MM.1S (cell line): ENCODE data around the gene SPATA13.
"Not testable (repeated sequence)": the region's sequence is repeated elsewhere in the genome, so short reads cannot be mapped to it uniquely, and the experiment has no call there.

Source experiments
- DNase-seq: peaks from one replicate; pipeline ENCODE4 v3.0.0-alpha.2; 2015
- H2AFZ ChIP-seq: fragments of 300-600 bp; sonication (generic); 2 replicates; pipeline ENCODE4 v1.6.0; 2016; ENCODE audit warnings: antibody characterized with exemption, low read length
- H3F3A ChIP-seq: fragments of 300-600 bp; sonication (generic); 2 replicates; pipeline ENCODE4 v1.6.1; 2016; ENCODE audit warnings: mild to moderate bottlenecking, antibody characterized with exemption, low read length, moderate library complexity, mixed read lengths; ENCODE audit not compliant: insufficient read depth
- H3K27ac ChIP-seq: fragments of 300-600 bp; sonication (generic); 2 replicates; pipeline ENCODE4 v1.5.1; 2016; ENCODE audit warnings: mild to moderate bottlenecking, low read length
- H3K27me3 ChIP-seq: fragments of 300-600 bp; sonication (generic); replicated peaks from 2 replicates; pipeline ENCODE4 v1.6.0; 2016; ENCODE audit warnings: low read length; ENCODE audit not compliant: insufficient read depth
- H3K36me3 ChIP-seq: fragments of 300-600 bp; sonication (generic); replicated peaks from 2 replicates; pipeline ENCODE4 v1.6.1; 2016; ENCODE audit warnings: mild to moderate bottlenecking, low read length, mixed read lengths; ENCODE audit not compliant: insufficient read depth
- H3K4me1 ChIP-seq: fragments of 300-600 bp; sonication (generic); 2 replicates; pipeline ENCODE4 v1.6.1; 2016; ENCODE audit warnings: low read length, mixed read lengths
- H3K4me2 ChIP-seq: fragments of 300-600 bp; sonication (generic); 2 replicates; pipeline ENCODE4 v1.6.0; 2016; ENCODE audit warnings: low read depth, low read length
- H3K4me3 ChIP-seq: fragments of 300-600 bp; sonication (generic); 2 replicates; pipeline ENCODE4 v1.5.1; 2016; ENCODE audit warnings: low read length, mixed read lengths
- H3K79me2 ChIP-seq: fragments of 300-600 bp; sonication (generic); 2 replicates; pipeline ENCODE4 v1.6.1; 2016; ENCODE audit warnings: mixed run types, low read length, mixed read lengths
- H3K9ac ChIP-seq: fragments of 300-600 bp; sonication (generic); 2 replicates; pipeline ENCODE4 v1.6.1; 2016; ENCODE audit warnings: low read length, mixed read lengths
- H3K9me2 ChIP-seq: fragments of 300-600 bp; sonication (generic); replicated peaks from 2 replicates; pipeline ENCODE4 v1.6.1; 2016; ENCODE audit warnings: mild to moderate bottlenecking, low read length, mixed read lengths; ENCODE audit not compliant: insufficient read depth
- H3K9me3 ChIP-seq: fragments of 300-600 bp; sonication (generic); replicated peaks from 2 replicates; pipeline ENCODE4 v1.6.1; 2016; ENCODE audit warnings: mild to moderate bottlenecking, low read length, mixed read lengths; ENCODE audit not compliant: insufficient read depth
- H4K20me1 ChIP-seq: fragments of 300-600 bp; sonication (generic); 2 replicates; pipeline ENCODE4 v1.6.1; 2016; ENCODE audit warnings: mild to moderate bottlenecking, low read length, moderate library complexity, mixed read lengths; ENCODE audit not compliant: insufficient read depth
- EZH2 ChIP-seq: fragments of 300-600 bp; sonication (generic); optimal IDR thresholded peaks from 2 replicates; pipeline ENCODE3; 2017; ENCODE audit warnings: low read depth, mild to moderate bottlenecking, antibody characterized with exemption, low read length, mixed read lengths
- EZH2phosphoT487 ChIP-seq: fragments of 300-600 bp; sonication (generic); IDR thresholded peaks from 2 replicates; pipeline ENCODE4 v1.6.1; 2018; ENCODE audit warnings: antibody characterized with exemption, low read length
- TF ChIP-seq, protein P1 (sequence below): fragments of 300-600 bp; sonication (generic); IDR thresholded peaks from 2 replicates; pipeline ENCODE4 v1.5.1; 2016; ENCODE audit warnings: antibody characterized with exemption, low read length, mixed read lengths

Gene SPATA13

DNA sequence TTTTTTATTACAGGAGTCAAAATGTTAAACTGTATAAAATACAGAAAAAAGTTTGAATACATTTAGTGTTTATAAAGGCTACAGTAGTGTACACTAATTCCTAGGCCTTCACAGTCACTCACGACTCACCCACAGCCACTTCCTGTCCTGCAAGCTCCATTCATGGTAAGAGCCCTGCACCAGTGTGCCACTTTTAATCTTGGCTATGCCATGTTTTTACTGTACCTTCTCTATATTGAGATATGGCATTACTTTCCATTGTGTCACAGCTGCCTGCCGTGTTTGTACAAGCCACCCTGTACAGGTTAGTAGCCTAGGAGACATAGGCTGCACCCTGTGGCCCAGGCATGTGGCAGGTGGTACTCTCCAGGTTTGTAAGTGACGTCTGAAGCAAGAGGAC is 180.9 kb downstream of the SPATA13 start:
- H3K4me2 ChIP-seq, result no peak overlapping the region
- H4K20me1 ChIP-seq, result no peaks in the 10 kb centered on the region
- no peaks in the 10 kb centered on the region for H3K9me2 ChIP-seq
- H3K27ac ChIP-seq, result no peak overlapping the region
- H3K27me3 ChIP-seq, result no peaks in the 10 kb centered on the region
- no peak for TF ChIP-seq EZH2
- TF ChIP-seq EZH2phosphoT487, result no peak
- TF ChIP-seq, protein P1, sequence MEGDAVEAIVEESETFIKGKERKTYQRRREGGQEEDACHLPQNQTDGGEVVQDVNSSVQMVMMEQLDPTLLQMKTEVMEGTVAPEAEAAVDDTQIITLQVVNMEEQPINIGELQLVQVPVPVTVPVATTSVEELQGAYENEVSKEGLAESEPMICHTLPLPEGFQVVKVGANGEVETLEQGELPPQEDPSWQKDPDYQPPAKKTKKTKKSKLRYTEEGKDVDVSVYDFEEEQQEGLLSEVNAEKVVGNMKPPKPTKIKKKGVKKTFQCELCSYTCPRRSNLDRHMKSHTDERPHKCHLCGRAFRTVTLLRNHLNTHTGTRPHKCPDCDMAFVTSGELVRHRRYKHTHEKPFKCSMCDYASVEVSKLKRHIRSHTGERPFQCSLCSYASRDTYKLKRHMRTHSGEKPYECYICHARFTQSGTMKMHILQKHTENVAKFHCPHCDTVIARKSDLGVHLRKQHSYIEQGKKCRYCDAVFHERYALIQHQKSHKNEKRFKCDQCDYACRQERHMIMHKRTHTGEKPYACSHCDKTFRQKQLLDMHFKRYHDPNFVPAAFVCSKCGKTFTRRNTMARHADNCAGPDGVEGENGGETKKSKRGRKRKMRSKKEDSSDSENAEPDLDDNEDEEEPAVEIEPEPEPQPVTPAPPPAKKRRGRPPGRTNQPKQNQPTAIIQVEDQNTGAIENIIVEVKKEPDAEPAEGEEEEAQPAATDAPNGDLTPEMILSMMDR, result no peak
- H3K79me2 ChIP-seq, result no peaks in the 10 kb centered on the region
- H3K4me1 ChIP-seq, result no peaks in the 10 kb centered on the region
- DNase-seq, result no peak
- no peak overlapping the region for H3K9ac ChIP-seq
- H3K36me3 ChIP-seq, result no peaks in the 10 kb centered on the region
- H3K9me3 ChIP-seq, result no peaks in the 10 kb centered on the region
- H3F3A ChIP-seq, result no peaks in the 10 kb centered on the region
- H2AFZ ChIP-seq, result no peak overlapping the region
- H3K4me3 ChIP-seq, result no peak overlapping the region

DNA sequence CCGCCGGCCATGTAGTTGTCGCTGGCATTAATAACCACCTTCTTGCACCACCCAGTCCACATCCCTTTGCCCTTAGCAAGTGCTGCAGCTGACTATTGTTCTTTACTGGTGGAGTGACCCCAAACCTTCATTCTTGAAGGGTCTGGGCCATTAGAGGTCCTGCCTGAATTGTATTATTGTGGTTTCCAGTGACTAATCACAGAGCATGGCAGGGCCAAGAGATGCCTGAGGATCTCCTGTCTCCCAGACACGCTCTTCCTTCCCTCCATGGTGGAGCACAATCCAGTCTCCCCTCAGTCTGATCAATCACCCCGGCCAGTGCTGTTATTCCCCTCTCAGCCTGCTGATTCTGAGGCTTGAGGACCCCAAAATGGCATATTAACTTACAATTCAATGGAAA is 187.9 kb downstream of the SPATA13 start:
- H3F3A ChIP-seq, result no peaks in the 10 kb centered on the region
- no peaks in the 10 kb centered on the region for H3K4me1 ChIP-seq
- H3K9me2 ChIP-seq, result no peaks in the 10 kb centered on the region
- no peak overlapping the region for H2AFZ ChIP-seq
- no peaks in the 10 kb centered on the region for H3K9me3 ChIP-seq
- no peaks in the 10 kb centered on the region for H4K20me1 ChIP-seq
- H3K27me3 ChIP-seq, result no peaks in the 10 kb centered on the region
- H3K36me3 ChIP-seq, result no peaks in the 10 kb centered on the region
- no peak for DNase-seq
- H3K9ac ChIP-seq, result no peak overlapping the region
- TF ChIP-seq EZH2 (no peak), EZH2phosphoT487 (no peak)
- TF ChIP-seq, protein P1, result no peak
- H3K4me3 ChIP-seq, result no peak overlapping the region
- no peak overlapping the region for H3K27ac ChIP-seq
- H3K79me2 ChIP-seq, result no peaks in the 10 kb centered on the region
- H3K4me2 ChIP-seq, result no peak overlapping the region

DNA sequence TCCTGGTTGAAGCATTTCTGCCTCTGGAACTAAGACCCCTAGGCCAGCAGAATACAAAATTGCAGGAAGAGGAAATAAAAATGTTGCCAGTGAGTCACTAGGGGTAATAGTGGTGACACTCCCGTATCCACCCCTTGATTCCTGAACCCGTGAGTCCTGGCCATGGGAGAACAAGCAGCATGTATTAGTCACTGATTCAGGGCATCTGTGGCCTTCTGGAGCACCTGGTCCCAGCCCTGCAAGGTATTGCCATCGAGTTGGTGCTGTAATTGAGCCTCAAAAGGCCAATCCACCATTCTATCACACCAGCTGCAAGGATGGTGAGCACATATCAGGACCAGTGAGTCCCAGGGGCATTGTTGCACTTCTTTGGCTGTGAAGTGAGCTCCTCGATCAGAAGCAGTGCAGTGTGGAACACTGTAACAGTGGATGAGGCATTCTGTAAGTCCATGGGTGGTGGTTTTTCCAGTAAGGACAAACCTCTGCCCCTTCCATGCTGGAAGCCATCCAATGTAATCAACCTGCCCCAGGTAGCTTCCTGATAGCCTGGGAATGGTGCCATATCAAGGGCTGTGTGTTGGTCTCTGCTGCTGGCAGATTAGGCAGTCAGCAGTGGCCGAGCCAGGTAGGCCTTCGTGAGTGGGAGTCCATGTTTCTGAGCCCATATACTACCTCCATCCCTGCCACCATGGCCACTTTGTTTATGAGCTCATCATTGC is 188.4 kb downstream of the SPATA13 start:
- no peaks in the 10 kb centered on the region for H3F3A ChIP-seq
- no peaks in the 10 kb centered on the region for H3K79me2 ChIP-seq
- H3K9me2 ChIP-seq, result no peaks in the 10 kb centered on the region
- H3K9me3 ChIP-seq, result no peaks in the 10 kb centered on the region
- no peak overlapping the region for H2AFZ ChIP-seq
- no peaks in the 10 kb centered on the region for H3K36me3 ChIP-seq
- H3K4me2 ChIP-seq, result no peak overlapping the region
- H3K4me3 ChIP-seq, result no peak overlapping the region
- H3K27ac ChIP-seq, result no peak overlapping the region
- no peak for DNase-seq
- no peaks in the 10 kb centered on the region for H4K20me1 ChIP-seq
- H3K9ac ChIP-seq, result no peak overlapping the region
- H3K27me3 ChIP-seq, result no peaks in the 10 kb centered on the region
- no peak for TF ChIP-seq EZH2
- TF ChIP-seq EZH2phosphoT487, result no peak
- TF ChIP-seq, protein P1, result no peak
- H3K4me1 ChIP-seq, result no peaks in the 10 kb centered on the region

DNA sequence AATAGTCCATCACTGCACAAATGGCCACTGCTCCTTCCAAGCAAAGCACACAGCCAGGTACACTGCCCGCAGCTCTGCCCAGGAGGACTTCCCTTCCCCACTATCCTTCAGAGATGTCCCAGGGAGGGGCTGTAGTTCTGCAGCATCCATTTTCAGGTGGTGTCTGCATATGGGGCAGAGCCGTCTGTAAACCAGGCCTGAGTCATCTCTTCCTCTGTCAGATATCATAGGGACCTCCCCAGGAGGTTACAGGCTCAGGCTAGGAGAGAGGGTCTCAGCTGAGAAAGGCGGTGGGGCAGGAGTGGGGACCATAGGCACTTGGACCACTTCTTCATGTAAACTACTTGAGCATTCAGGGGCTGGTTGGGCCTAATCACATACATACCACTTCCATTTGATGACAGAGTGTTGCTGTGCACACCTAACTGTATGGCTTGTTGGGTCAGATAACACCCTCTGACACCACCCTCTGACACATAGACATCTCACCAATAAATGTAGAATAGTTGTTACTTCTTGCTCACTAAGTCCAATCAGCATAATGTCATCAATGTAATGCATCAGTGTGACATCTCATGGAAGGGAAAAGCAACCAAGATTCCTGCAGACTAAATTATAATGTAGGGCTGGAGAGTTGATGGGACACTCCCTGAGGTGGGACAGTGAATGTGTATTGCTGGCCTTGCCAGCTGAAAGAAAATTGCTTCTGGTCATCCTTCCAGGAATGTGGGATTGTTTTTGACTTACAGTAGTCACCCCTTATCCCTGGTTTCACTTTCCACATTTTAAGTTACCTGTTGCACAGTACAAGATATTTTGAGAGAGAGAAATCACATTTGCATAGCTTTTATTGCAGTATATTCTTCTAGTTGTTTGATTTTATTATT is 189.5 kb downstream of the SPATA13 start:
- not testable (repeated sequence) for H3F3A ChIP-seq, H4K20me1 ChIP-seq, H3K9ac ChIP-seq, DNase-seq, H3K4me3 ChIP-seq, H2AFZ ChIP-seq, H3K27me3 ChIP-seq, H3K4me1 ChIP-seq, H3K9me3 ChIP-seq, H3K79me2 ChIP-seq, H3K27ac ChIP-seq, H3K9me2 ChIP-seq, H3K36me3 ChIP-seq, H3K4me2 ChIP-seq
